Panc1 (cell line): ENCODE data around the gene LNPEP.

Experiments used
- POLR2AphosphoS5 ChIP-seq: IDR thresholded peaks from 2 replicates; pipeline ENCODE4 v1.6.1; 2012; ENCODE audit warnings: mild to moderate bottlenecking, low read depth, low read length, moderate library complexity
- SIN3A ChIP-seq: IDR thresholded peaks from 2 replicates; pipeline ENCODE4 v1.6.1; 2012; ENCODE audit warnings: low read depth, mild to moderate bottlenecking, low read length, moderate library complexity, borderline replicate concordance; ENCODE audit not compliant: insufficient read depth
- TCF7L2 ChIP-seq: IDR thresholded peaks from 2 replicates; pipeline ENCODE4 v1.6.1; 2011; ENCODE audit warnings: mild to moderate bottlenecking, low read depth, low read length, inconsistent platforms
- TF ChIP-seq, protein P1 (sequence below): fragments of 450-650 bp; IDR thresholded peaks from 2 replicates; pipeline ENCODE4 v1.5.1; 2017; ENCODE audit warnings: mild to moderate bottlenecking
- TF ChIP-seq, protein P2 (sequence below), 2 experiments: IDR thresholded peaks; 2 replicates each; pipeline ENCODE4 v1.6.1; 2011 to 2012; ENCODE audit warnings: low read depth in 2 of 2, control low read depth in 1 of 2, low read length in 1 of 2, mild to moderate bottlenecking in 1 of 2, moderate library complexity in 1 of 2; ENCODE audit not compliant: insufficient read depth in 1 of 2

DNA sequence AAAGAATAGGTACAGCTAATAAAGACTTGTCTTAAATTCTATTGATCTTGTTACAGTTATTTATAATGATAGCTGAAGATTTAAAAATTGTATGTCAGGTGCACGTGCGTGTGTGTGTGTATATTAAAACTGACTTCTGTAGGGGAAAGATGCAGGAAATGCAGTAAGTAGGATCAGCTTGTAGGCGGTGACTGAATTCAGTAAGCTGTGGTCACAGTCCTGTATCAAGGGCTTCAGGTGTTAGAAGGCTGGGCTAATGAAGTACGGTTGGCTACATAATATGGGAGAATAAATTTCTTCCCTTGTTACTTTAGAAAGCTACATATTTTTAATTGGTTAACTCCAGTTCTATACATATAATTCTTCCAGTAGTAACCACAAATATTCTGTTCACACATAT lies 54.2 kb downstream of the LNPEP start:
- TF ChIP-seq, protein P1, sequence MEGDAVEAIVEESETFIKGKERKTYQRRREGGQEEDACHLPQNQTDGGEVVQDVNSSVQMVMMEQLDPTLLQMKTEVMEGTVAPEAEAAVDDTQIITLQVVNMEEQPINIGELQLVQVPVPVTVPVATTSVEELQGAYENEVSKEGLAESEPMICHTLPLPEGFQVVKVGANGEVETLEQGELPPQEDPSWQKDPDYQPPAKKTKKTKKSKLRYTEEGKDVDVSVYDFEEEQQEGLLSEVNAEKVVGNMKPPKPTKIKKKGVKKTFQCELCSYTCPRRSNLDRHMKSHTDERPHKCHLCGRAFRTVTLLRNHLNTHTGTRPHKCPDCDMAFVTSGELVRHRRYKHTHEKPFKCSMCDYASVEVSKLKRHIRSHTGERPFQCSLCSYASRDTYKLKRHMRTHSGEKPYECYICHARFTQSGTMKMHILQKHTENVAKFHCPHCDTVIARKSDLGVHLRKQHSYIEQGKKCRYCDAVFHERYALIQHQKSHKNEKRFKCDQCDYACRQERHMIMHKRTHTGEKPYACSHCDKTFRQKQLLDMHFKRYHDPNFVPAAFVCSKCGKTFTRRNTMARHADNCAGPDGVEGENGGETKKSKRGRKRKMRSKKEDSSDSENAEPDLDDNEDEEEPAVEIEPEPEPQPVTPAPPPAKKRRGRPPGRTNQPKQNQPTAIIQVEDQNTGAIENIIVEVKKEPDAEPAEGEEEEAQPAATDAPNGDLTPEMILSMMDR, result no peak
- TF ChIP-seq, protein P2, sequence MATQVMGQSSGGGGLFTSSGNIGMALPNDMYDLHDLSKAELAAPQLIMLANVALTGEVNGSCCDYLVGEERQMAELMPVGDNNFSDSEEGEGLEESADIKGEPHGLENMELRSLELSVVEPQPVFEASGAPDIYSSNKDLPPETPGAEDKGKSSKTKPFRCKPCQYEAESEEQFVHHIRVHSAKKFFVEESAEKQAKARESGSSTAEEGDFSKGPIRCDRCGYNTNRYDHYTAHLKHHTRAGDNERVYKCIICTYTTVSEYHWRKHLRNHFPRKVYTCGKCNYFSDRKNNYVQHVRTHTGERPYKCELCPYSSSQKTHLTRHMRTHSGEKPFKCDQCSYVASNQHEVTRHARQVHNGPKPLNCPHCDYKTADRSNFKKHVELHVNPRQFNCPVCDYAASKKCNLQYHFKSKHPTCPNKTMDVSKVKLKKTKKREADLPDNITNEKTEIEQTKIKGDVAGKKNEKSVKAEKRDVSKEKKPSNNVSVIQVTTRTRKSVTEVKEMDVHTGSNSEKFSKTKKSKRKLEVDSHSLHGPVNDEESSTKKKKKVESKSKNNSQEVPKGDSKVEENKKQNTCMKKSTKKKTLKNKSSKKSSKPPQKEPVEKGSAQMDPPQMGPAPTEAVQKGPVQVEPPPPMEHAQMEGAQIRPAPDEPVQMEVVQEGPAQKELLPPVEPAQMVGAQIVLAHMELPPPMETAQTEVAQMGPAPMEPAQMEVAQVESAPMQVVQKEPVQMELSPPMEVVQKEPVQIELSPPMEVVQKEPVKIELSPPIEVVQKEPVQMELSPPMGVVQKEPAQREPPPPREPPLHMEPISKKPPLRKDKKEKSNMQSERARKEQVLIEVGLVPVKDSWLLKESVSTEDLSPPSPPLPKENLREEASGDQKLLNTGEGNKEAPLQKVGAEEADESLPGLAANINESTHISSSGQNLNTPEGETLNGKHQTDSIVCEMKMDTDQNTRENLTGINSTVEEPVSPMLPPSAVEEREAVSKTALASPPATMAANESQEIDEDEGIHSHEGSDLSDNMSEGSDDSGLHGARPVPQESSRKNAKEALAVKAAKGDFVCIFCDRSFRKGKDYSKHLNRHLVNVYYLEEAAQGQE (IDR thresholded peaks at IDR 0.05; ENCODE audit: insufficient read depth in 1 of 2, low read depth in 2 of 2, low read length in 1 of 2), result no peak
- TF ChIP-seq POLR2AphosphoS5 (no peak), TCF7L2 (no peak), SIN3A (no peak)
